Activated naive CD4-positive, alpha-beta T cell treated with anti-CD3 and anti-CD28 coated beads, Interleukin-2, amount 10 ng/mL, durations not matched to agents 7 days and 5 days (primary cell): ENCODE results near the gene ZNF664.

ENCODE experiments used
- CTCF ChIA-PET: fragments of 350-600 bp; sonication (Branson Sonifier 250); formaldehyde crosslinking; loops from one replicate; lab custom pipeline; 2021; ENCODE audit warnings: antibody characterized with exemption; lab: Charles Lee
- DNase-seq: peaks from one replicate; pipeline ENCODE4 v3.0.0-alpha.2; 2020
- H3K27ac Mint-ChIP-seq: one replicate; pipeline ENCODE4 v1.8.0; 2021; ENCODE audit warnings: mild to moderate bottlenecking, moderate library complexity, mixed read lengths
- H3K27me3 Mint-ChIP-seq: one replicate; pipeline ENCODE4 v1.8.0; 2021; ENCODE audit warnings: mild to moderate bottlenecking, mixed read lengths
- H3K36me3 Mint-ChIP-seq: one replicate; pipeline ENCODE4 v1.8.0; 2021; ENCODE audit warnings: mixed read lengths
- H3K4me1 Mint-ChIP-seq: one replicate; pipeline ENCODE4 v1.8.0; 2021; ENCODE audit warnings: mixed read lengths
- H3K4me3 Mint-ChIP-seq: one replicate; pipeline ENCODE4 v1.8.0; 2021; ENCODE audit warnings: mild to moderate bottlenecking, moderate library complexity, mixed read lengths
- H3K9me3 Mint-ChIP-seq: one replicate; pipeline ENCODE4 v1.8.0; 2021; ENCODE audit warnings: mixed read lengths

ZNF664 gene

GRCh38 chr12:123957196-123957595 is 15.8 kb upstream of the ZNF664 start:
- Mint-ChIP-seq H3K27me3 (no peaks in the 10 kb centered on the region), H3K4me3 (no peak overlapping the region), H3K27ac (no peak overlapping the region), H3K36me3 (no peaks in the 10 kb centered on the region), H3K4me1 (no peaks in the 10 kb centered on the region), H3K9me3 (no peaks in the 10 kb centered on the region)
- DNase-seq, result no peak
- CTCF ChIA-PET, result interaction anchor here (0.6 kb wide), 1 partner anchor 25 kb away, joined by 7 read pairs; no protein-coding TSS in a partner anchor

GRCh38 chr12:123958462-123958861 is 14.6 kb upstream of the ZNF664 start:
- CTCF ChIA-PET, result interaction anchor here (1.0 kb wide), 1 partner anchor 58 kb away, joined by 4 read pairs; no protein-coding TSS in a partner anchor
- no peaks in the 10 kb centered on the region for H3K36me3 Mint-ChIP-seq
- no peak for DNase-seq

DNA sequence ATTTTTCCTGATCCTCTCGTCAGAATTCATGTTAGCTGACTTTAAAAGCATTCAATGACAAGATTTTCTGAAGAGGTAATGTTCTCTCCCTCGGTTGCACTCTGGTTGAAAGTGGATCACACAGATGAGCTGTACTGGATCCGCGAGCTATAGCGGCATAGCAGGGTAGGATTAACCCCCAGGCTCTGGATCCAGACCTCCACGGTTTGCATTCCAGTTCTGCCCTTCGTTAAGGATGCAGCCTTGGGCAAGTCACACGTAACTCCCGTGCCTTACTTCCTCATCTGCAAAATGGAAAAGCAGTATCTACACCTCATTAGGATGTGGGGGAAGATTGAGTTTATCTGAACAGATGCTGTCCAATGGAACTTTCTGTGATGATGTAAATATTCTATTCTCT is 14.1 kb upstream of the ZNF664 start:
- no peaks in the 10 kb centered on the region for H3K4me1 Mint-ChIP-seq
- H3K36me3 Mint-ChIP-seq, result no peaks in the 10 kb centered on the region
- no peaks in the 10 kb centered on the region for H3K9me3 Mint-ChIP-seq
- CTCF ChIA-PET, result interaction anchor here (1.0 kb wide), 1 partner anchor 58 kb away, joined by 4 read pairs; no protein-coding TSS in a partner anchor
- no peak for DNase-seq
- no peak overlapping the region for H3K4me3 Mint-ChIP-seq
- H3K27ac Mint-ChIP-seq, result no peak overlapping the region
- peaks cover 4% of the 10 kb centered on the region for H3K27me3 Mint-ChIP-seq

More at GRCh38 chr12:123958462-123958861, 14.6 kb upstream of the ZNF664 start:
- Mint-ChIP-seq H3K27ac (no peak overlapping the region), H3K4me3 (no peak overlapping the region), H3K27me3 (peaks cover 4% of the 10 kb centered on the region), H3K4me1 (no peaks in the 10 kb centered on the region), H3K9me3 (no peaks in the 10 kb centered on the region)

- H3K27ac Mint-ChIP-seq, result no peak overlapping the region
- H3K9me3 Mint-ChIP-seq, result no peaks in the 10 kb centered on the region
- CTCF ChIA-PET, result no interaction called here
- no peaks in the 10 kb centered on the region for H3K4me1 Mint-ChIP-seq
- no peak for DNase-seq
- H3K27me3 Mint-ChIP-seq, result peaks cover 4% of the 10 kb centered on the region
- H3K4me3 Mint-ChIP-seq, result no peak overlapping the region
- H3K36me3 Mint-ChIP-seq, result no peaks in the 10 kb centered on the region
Observed at GRCh38 chr12:123960029-123960735, 12.8 kb upstream of the ZNF664 start.

- H3K27ac Mint-ChIP-seq, result no peak overlapping the region
- H3K27me3 Mint-ChIP-seq, result peaks cover 4% of the 10 kb centered on the region
- no peak overlapping the region for H3K4me3 Mint-ChIP-seq
Observed at GRCh38 chr12:123960856-123961255, 12.2 kb upstream of the ZNF664 start.

DNA sequence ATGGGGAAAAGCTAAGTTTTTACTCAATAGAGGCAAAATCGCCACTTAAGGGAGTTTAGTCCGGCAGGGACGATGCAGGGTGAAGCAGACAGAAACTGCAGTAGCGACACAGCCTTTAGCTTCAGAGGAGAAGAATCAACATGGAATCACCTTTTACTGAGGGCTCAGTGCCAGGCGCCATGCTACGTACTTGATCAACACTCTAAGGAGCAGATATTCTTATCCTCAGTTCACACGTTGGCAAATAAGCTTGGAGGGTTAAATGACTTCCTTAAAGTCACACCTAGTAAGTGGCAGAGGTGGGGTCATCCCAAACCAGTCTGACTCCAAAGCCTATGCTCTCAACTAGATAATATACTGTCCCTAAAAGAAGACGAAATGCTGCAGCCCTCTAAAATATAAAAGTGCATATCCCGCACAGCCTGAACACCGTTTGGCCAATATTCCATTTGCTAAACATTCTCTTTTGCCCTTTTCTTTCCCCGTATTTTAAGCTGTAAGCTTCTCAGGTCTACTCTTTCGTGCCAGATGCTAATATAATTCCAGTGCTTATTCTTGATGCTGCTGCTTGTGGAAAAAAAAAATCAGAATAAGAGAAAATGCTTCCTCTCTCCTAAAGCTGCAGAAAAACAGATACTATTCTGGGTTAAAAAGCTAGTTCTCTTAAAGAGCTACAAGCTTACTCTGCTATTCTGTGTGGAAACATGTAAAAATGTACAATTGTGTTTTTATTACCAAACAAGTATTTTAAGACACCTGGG is 11.2 kb upstream of the ZNF664 start:
- Mint-ChIP-seq H3K27ac (no peak overlapping the region), H3K36me3 (no peaks in the 10 kb centered on the region), H3K9me3 (no peaks in the 10 kb centered on the region), H3K4me1 (no peaks in the 10 kb centered on the region), H3K4me3 (no peak overlapping the region), H3K27me3 (peaks cover 4% of the 10 kb centered on the region)
- no peak for DNase-seq
- CTCF ChIA-PET, result interaction anchor here (0.6 to 1.5 kb wide), 2 partner anchors 57 to 515 kb away, joined by 3 to 6 read pairs; no protein-coding TSS in a partner anchor

More at GRCh38 chr12:123960856-123961255, 12.2 kb upstream of the ZNF664 start:
- DNase-seq, result no peak
- H3K9me3 Mint-ChIP-seq, result no peaks in the 10 kb centered on the region
- no peaks in the 10 kb centered on the region for H3K36me3 Mint-ChIP-seq
- CTCF ChIA-PET, result no interaction called here
- H3K4me1 Mint-ChIP-seq, result no peaks in the 10 kb centered on the region

- Mint-ChIP-seq H3K4me3 (no peak overlapping the region), H3K27ac (no peak overlapping the region), H3K27me3 (peaks cover 4% of the 10 kb centered on the region), H3K4me1 (no peaks in the 10 kb centered on the region), H3K9me3 (no peaks in the 10 kb centered on the region), H3K36me3 (no peaks in the 10 kb centered on the region)
- no peak for DNase-seq
- CTCF ChIA-PET, result interaction anchor here (0.6 to 1.5 kb wide), 2 partner anchors 58 to 514 kb away, joined by 3 to 6 read pairs; no protein-coding TSS in a partner anchor
Observed at GRCh38 chr12:123962513-123962912, 10.5 kb upstream of the ZNF664 start.

GRCh38 chr12:123963821-123964220 is 9.2 kb upstream of the ZNF664 start:
- H3K27ac Mint-ChIP-seq, result no peak overlapping the region
- H3K4me1 Mint-ChIP-seq, result no peaks in the 10 kb centered on the region
- no peak overlapping the region for H3K4me3 Mint-ChIP-seq
- no peaks in the 10 kb centered on the region for H3K9me3 Mint-ChIP-seq
- CTCF ChIA-PET, result interaction anchor here (1.0 kb wide), 1 partner anchor 23 kb away, joined by 3 read pairs; no protein-coding TSS in a partner anchor
- no peak for DNase-seq
- H3K36me3 Mint-ChIP-seq, result peaks cover 2% of the 10 kb centered on the region
- H3K27me3 Mint-ChIP-seq, result peaks cover 4% of the 10 kb centered on the region

GRCh38 chr12:123965382-123965781 is 7.6 kb upstream of the ZNF664 start:
- H3K27ac Mint-ChIP-seq, result no peak overlapping the region
- no peaks in the 10 kb centered on the region for H3K4me1 Mint-ChIP-seq
- peaks cover 2% of the 10 kb centered on the region for H3K36me3 Mint-ChIP-seq
- no peaks in the 10 kb centered on the region for H3K9me3 Mint-ChIP-seq
- no peak for DNase-seq
- peaks cover 13% of the 10 kb centered on the region for H3K27me3 Mint-ChIP-seq
- H3K4me3 Mint-ChIP-seq, result no peak overlapping the region
- CTCF ChIA-PET, result no interaction called here

- no peaks in the 10 kb centered on the region for H3K9me3 Mint-ChIP-seq
- H3K36me3 Mint-ChIP-seq, result peaks cover 2% of the 10 kb centered on the region
- CTCF ChIA-PET, result no interaction called here
- H3K4me1 Mint-ChIP-seq, result peaks cover 7% of the 10 kb centered on the region
- no peak for DNase-seq
- H3K27ac Mint-ChIP-seq, result no peak overlapping the region
- no peak overlapping the region for H3K4me3 Mint-ChIP-seq
- peaks cover 13% of the 10 kb centered on the region for H3K27me3 Mint-ChIP-seq
Observed at GRCh38 chr12:123966596-123966995, 6.4 kb upstream of the ZNF664 start.

- peaks cover 2% of the 10 kb centered on the region for H3K36me3 Mint-ChIP-seq
- no peak overlapping the region for H3K4me3 Mint-ChIP-seq
- no peak for DNase-seq
- H3K27me3 Mint-ChIP-seq, result peaks cover 13% of the 10 kb centered on the region
- H3K27ac Mint-ChIP-seq, result no peak overlapping the region
- CTCF ChIA-PET, result no interaction called here
- no peaks in the 10 kb centered on the region for H3K9me3 Mint-ChIP-seq
- peaks cover 9% of the 10 kb centered on the region for H3K4me1 Mint-ChIP-seq
Observed at GRCh38 chr12:123967121-123967586, 5.9 kb upstream of the ZNF664 start.

- Mint-ChIP-seq H3K36me3 (peaks cover 15% of the 10 kb centered on the region), H3K27me3 (peaks cover 13% of the 10 kb centered on the region), H3K9me3 (no peaks in the 10 kb centered on the region), H3K27ac (peak overlapping the region; percentile 75), H3K4me1 (peaks cover 27% of the 10 kb centered on the region), H3K4me3 (peak overlapping the region; percentile 80)
- DNase-seq, result no peak
- CTCF ChIA-PET, result interaction anchor here (1.1 to 1.2 kb wide), 2 partner anchors 13 to 15 kb away, joined by 3 read pairs; no protein-coding TSS in a partner anchor
Observed at GRCh38 chr12:123971449-123971769, 1.6 kb upstream of the ZNF664 start.

- peaks cover 13% of the 10 kb centered on the region for H3K27me3 Mint-ChIP-seq
- peak overlapping the region; percentile 75 for H3K27ac Mint-ChIP-seq
- CTCF ChIA-PET, result interaction anchor here (1.1 to 1.2 kb wide), 2 partner anchors 12 to 16 kb away, joined by 3 read pairs; no protein-coding TSS in a partner anchor
Observed at GRCh38 chr12:123971770-123972456, 1.1 kb upstream of the ZNF664 start.

More at GRCh38 chr12:123971770-123972456, 1.1 kb upstream of the ZNF664 start:
- DNase-seq, result peak; percentile 54
- Mint-ChIP-seq H3K36me3 (peaks cover 16% of the 10 kb centered on the region), H3K4me1 (peaks cover 27% of the 10 kb centered on the region), H3K4me3 (peak overlapping the region; percentile 80), H3K9me3 (no peaks in the 10 kb centered on the region)
